ENCODE results near the gene SEMA4D. TPM values are rescaled to one million over a fixed set of nuclear protein-coding genes. Genes with fewer than 3 reads are reported as not detected.

SEMA4D gene
- total RNA-seq, 1 experiment from 2014 or later: 23.3 TPM

DNA sequence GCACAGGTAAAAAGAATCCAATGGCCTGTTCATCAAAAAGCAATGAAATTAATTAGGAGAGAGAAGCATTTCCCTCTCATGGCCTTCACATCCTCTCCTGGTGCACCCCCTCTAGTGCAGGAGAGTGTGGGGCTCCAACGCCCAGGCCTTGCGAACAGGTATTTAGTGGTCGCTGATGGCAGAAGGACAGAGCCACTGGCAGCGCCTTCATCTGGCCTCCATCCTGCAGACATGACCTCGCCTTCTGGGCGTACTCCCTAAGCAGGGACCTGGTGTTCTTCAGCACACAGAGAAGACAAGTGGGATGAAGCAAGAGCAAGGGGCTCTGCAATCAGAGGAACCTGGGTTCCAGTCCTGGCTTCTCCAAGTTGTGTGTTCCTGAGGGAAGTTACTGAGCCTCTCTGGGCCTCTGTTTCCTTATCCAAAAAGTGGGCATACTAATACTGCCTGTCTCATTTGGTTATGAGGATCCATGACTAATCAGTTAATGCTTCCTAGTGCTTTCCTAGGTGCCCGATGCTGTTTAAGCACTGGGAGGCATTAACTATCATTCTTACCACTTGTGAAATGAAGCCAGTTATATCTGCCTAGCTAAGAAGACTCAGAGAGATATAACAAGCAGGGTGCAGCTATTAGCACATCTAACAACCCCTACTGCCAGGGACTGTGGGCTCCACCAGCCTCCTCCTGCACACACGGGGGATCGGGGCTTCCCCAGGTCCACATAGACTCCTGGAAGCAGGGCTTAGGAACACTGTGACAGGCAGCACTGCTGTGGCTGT, 77.3 kb downstream of the SEMA4D start:
- CTCF ChIA-PET: no interaction called here
- no peak for DNase-seq
- intact Hi-C loops (cut with micrococcal nuclease; ENCODE audit: unreplicated experiment): no loop called here
- Mint-ChIP-seq H3K36me3 (ENCODE audit: insufficient read depth, unreplicated experiment) (no peaks in the 10 kb centered on the region), H3K4me1 (ENCODE audit: low read depth, unreplicated experiment) (no peaks in the 10 kb centered on the region), H3K27ac (ENCODE audit: unreplicated experiment) (no peak overlapping the region), H3K9me3 (ENCODE audit: low read depth, unreplicated experiment) (no peaks in the 10 kb centered on the region), H3K4me3 (ENCODE audit: low read depth, unreplicated experiment) (no peak overlapping the region), H3K27me3 (ENCODE audit: unreplicated experiment) (no peaks in the 10 kb centered on the region)
- BruUV-seq (replicated peaks): no TSS peak
- TF ChIP-seq, protein P1, sequence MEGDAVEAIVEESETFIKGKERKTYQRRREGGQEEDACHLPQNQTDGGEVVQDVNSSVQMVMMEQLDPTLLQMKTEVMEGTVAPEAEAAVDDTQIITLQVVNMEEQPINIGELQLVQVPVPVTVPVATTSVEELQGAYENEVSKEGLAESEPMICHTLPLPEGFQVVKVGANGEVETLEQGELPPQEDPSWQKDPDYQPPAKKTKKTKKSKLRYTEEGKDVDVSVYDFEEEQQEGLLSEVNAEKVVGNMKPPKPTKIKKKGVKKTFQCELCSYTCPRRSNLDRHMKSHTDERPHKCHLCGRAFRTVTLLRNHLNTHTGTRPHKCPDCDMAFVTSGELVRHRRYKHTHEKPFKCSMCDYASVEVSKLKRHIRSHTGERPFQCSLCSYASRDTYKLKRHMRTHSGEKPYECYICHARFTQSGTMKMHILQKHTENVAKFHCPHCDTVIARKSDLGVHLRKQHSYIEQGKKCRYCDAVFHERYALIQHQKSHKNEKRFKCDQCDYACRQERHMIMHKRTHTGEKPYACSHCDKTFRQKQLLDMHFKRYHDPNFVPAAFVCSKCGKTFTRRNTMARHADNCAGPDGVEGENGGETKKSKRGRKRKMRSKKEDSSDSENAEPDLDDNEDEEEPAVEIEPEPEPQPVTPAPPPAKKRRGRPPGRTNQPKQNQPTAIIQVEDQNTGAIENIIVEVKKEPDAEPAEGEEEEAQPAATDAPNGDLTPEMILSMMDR (IDR thresholded peaks at IDR 0.05; ENCODE audit: unreplicated experiment): no peak

DNA sequence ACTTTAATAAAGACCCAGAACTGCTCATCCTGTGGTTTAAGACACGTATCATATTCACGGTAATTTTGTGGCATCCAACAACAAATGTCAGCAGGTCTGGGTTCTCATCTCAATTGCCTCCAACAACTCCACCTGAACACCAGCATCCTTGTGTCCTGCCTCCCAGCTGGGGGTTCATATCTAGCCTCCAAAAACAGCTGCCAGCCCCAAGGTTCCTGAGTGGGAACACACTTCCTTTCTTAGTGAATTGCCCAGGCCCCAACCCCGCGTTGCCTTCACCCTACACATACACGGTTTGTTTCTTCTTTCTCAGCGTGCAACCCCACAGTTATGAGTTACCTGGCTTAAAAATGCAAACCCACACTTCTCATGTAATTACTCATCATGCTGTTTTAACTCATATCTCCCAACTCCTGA, 77.9 kb downstream of the SEMA4D start:
- intact Hi-C loops (cut with micrococcal nuclease; ENCODE audit: unreplicated experiment): no loop called here
- no peak overlapping the region for H3K27ac Mint-ChIP-seq (ENCODE audit: unreplicated experiment)
- CTCF ChIA-PET: no interaction called here
- H3K36me3 Mint-ChIP-seq (ENCODE audit: insufficient read depth, unreplicated experiment): no peaks in the 10 kb centered on the region
- TF ChIP-seq, protein P1 (IDR thresholded peaks at IDR 0.05; ENCODE audit: unreplicated experiment): no peak
- no peaks in the 10 kb centered on the region for H3K9me3 Mint-ChIP-seq (ENCODE audit: low read depth, unreplicated experiment)
- no TSS peak for BruUV-seq (replicated peaks)
- H3K4me3 Mint-ChIP-seq (ENCODE audit: low read depth, unreplicated experiment): no peak overlapping the region
- H3K4me1 Mint-ChIP-seq (ENCODE audit: low read depth, unreplicated experiment): no peaks in the 10 kb centered on the region
- DNase-seq: no peak
- H3K27me3 Mint-ChIP-seq (ENCODE audit: unreplicated experiment): no peaks in the 10 kb centered on the region

DNA sequence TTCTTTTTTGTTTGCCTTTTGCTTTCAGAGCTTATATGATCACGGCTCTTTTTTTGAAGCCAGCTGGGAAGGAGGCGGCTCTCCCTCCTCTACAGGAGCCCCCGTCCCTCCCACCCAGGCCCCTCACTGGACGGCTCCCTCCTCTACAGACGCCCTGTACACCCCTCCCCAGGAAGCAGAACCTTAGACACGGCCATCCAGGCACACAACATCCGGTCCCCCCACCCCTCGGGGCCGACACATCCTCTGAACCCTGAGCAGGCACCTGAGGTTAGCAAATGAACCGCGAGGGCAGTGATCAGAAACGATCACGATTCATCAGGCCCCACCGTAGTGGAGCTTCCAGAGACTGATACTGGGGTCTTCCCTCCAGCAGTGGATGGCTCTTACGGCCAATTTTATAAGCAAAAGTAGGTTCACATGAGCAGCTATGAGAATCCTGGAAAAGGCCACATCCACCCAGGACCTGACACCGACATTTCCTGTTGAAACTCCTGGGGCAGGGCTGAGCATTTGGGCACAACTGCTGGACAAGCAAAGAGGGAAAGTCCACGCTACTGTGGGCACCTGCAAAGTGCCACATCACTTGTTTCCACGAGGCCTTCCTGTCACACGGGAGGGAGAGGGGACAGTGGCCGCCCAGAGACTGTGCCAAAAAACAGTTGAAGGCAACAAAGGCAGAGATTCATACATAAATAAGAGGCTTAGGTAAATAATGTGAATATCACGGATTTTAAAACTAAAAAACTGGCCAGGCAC, 78.9 kb downstream of the SEMA4D start:
- intact Hi-C loops (cut with micrococcal nuclease; ENCODE audit: unreplicated experiment): no loop called here
- TF ChIP-seq, protein P1 (IDR thresholded peaks at IDR 0.05; ENCODE audit: unreplicated experiment): no peak
- H3K4me3 Mint-ChIP-seq (ENCODE audit: low read depth, unreplicated experiment): no peak overlapping the region
- no peaks in the 10 kb centered on the region for H3K9me3 Mint-ChIP-seq (ENCODE audit: low read depth, unreplicated experiment)
- H3K27ac Mint-ChIP-seq (ENCODE audit: unreplicated experiment): no peak overlapping the region
- no TSS peak for BruUV-seq (replicated peaks)
- no peaks in the 10 kb centered on the region for H3K27me3 Mint-ChIP-seq (ENCODE audit: unreplicated experiment)
- CTCF ChIA-PET: no interaction called here
- H3K4me1 Mint-ChIP-seq (ENCODE audit: low read depth, unreplicated experiment): no peaks in the 10 kb centered on the region
- no peaks in the 10 kb centered on the region for H3K36me3 Mint-ChIP-seq (ENCODE audit: insufficient read depth, unreplicated experiment)
- no peak for DNase-seq

DNA sequence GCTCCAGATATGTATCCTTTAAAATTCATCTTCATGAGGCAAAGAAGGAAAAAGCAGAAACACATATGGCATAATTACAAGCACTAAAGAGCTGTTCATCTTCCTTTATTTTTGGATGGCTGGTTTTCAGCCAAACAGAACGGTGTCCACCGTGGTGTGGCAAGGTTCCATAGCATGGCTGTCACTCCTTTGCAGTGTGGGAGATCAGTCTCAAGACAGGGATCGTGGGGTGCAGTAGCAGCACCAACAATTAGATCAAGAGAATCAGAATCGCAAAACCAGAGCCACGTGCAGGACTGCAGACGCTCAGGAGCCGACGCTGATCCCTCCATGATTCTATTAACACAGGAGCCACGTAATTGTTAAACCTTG, 79.5 kb downstream of the SEMA4D start:
- no peaks in the 10 kb centered on the region for H3K27me3 Mint-ChIP-seq (ENCODE audit: unreplicated experiment)
- no peaks in the 10 kb centered on the region for H3K4me1 Mint-ChIP-seq (ENCODE audit: low read depth, unreplicated experiment)
- no peak overlapping the region for H3K27ac Mint-ChIP-seq (ENCODE audit: unreplicated experiment)
- no TSS peak for BruUV-seq (replicated peaks)
- CTCF ChIA-PET: no interaction called here
- TF ChIP-seq, protein P1 (IDR thresholded peaks at IDR 0.05; ENCODE audit: unreplicated experiment): no peak
- H3K9me3 Mint-ChIP-seq (ENCODE audit: low read depth, unreplicated experiment): no peaks in the 10 kb centered on the region
- no peaks in the 10 kb centered on the region for H3K36me3 Mint-ChIP-seq (ENCODE audit: insufficient read depth, unreplicated experiment)
- DNase-seq: no peak
- H3K4me3 Mint-ChIP-seq (ENCODE audit: low read depth, unreplicated experiment): no peak overlapping the region
- intact Hi-C loops (cut with micrococcal nuclease; ENCODE audit: unreplicated experiment): no loop called here

All from Calu3 (cell line).